HCT116 (cell line): ENCODE data around the gene FARP1. TPM values are rescaled to one million over a fixed set of nuclear protein-coding genes. Genes with fewer than 3 reads are reported as not detected.

Source experiments
- ATAC-seq: fragments of 200-7000 bp; cut with Tn5 transposase; 2 replicates; pipeline ENCODE4 v1.9.1; 2020; ENCODE audit warnings: mild to moderate bottlenecking, moderate library complexity
- BruUV-seq: library from RNA; stranded (reverse); fragments of 400-500 nt; replicated peaks from 2 replicates; lab custom pipeline; 2021; lab: Mats Ljungman, UMichigan
- CTCF ChIA-PET: fragments of 300-600 bp; sonication (Branson Sonifier 250); formaldehyde crosslinking; loops from one replicate; lab custom pipeline; 2021; ENCODE audit warnings: antibody characterized with exemption; lab: Charles Lee
- POLR2A ChIA-PET: fragments of 300-600, 350-600 bp; sonication (Branson Sonifier 250); formaldehyde crosslinking; loops from one replicate; lab custom pipeline; 2021; ENCODE audit warnings: antibody characterized with exemption; lab: Charles Lee
- RAD21 ChIA-PET, 2 experiments: fragments of 300-600 bp; sonication (Branson Sonifier 250); formaldehyde crosslinking; loops; one replicate each; lab custom pipeline; 2023; ENCODE audit warnings: low total read pairs in 2 of 2; ENCODE audit not compliant: uncharacterized antibody in 2 of 2, unreplicated experiment in 2 of 2, low non-redundant PET in 1 of 2; lab: Charles Lee
- DNase-seq: peaks from one replicate; pipeline ENCODE4 v3.0.0-alpha.2; 2010; ENCODE audit warnings: low read depth, low spot score
- H2AFZ ChIP-seq: fragments of 200-600 bp; shearing (Covaris generic), sonication (generic); 2 replicates; pipeline ENCODE4 v1.6.1; 2017; ENCODE audit warnings: low read depth, mixed run types, mixed read lengths, antibody characterized with exemption, low read length; ENCODE audit not compliant: poor library complexity, severe bottlenecking
- H3K27ac ChIP-seq: 2 replicates; pipeline ENCODE4 v1.5.1; 2012; ENCODE audit warnings: low read depth, low read length
- H3K27me3 ChIP-seq: fragments of 200-600 bp; sonication (generic); 2 replicates; pipeline ENCODE4 v1.6.1; 2016; ENCODE audit warnings: mixed run types, low read length, mixed read lengths; ENCODE audit not compliant: insufficient read depth
- H3K36me3 ChIP-seq, 2 experiments: fragments of 200-500 bp in 1 of 2; fragments of 200-600 bp in 1 of 2; sonication (Bioruptor generic) in 1 of 2; sonication (generic) in 1 of 2; 2 replicates each; pipeline versions ENCODE4 v1.5.1 to v1.6.1; 2014 to 2016; ENCODE audit warnings: low read length in 2 of 2, inconsistent platforms in 1 of 2, mixed read lengths in 1 of 2, mixed run types in 1 of 2; ENCODE audit not compliant: insufficient read depth in 2 of 2, control insufficient read depth in 1 of 2
- H3K4me1 ChIP-seq, 2 experiments: fragments of 200-600 bp in 1 of 2; sonication (generic) in 1 of 2; 2 replicates each; pipeline versions ENCODE4 v1.5.1 to v1.6.1; 2012 to 2017; ENCODE audit warnings: low read length in 2 of 2, inconsistent platforms in 1 of 2, mild to moderate bottlenecking in 1 of 2, mixed read lengths in 1 of 2, mixed run types in 1 of 2, moderate library complexity in 1 of 2; ENCODE audit not compliant: insufficient read depth in 2 of 2, control insufficient read depth in 1 of 2
- H3K4me2 ChIP-seq: fragments of 200-600 bp; sonication (generic); 2 replicates; pipeline ENCODE4 v1.6.1; 2017; ENCODE audit warnings: mixed run types, low read length, mixed read lengths
- H3K4me3 ChIP-seq, 2 experiments: fragments of 200-600 bp in 1 of 2; sonication (generic) in 1 of 2; replicated peaks in 1 of 2; 2 replicates each; pipeline ENCODE4 v1.5.1; 2011 to 2016; ENCODE audit warnings: low read length in 2 of 2, control low read depth in 1 of 2, low read depth in 1 of 2, mild to moderate bottlenecking in 1 of 2, mixed read lengths in 1 of 2, mixed run types in 1 of 2
- H3K79me2 ChIP-seq: fragments of 200-600 bp; sonication (generic); 2 replicates; pipeline ENCODE4 v1.6.1; 2017; ENCODE audit warnings: mild to moderate bottlenecking, mixed run types, low read length, moderate library complexity, mixed read lengths; ENCODE audit not compliant: insufficient read depth
- H3K9ac ChIP-seq: fragments of 200-600 bp; sonication (generic); 2 replicates; pipeline ENCODE4 v1.6.1; 2016; ENCODE audit warnings: low read length, mixed read lengths
- H3K9me2 ChIP-seq: fragments of 200-600 bp; sonication (generic), shearing (Covaris generic); 2 replicates; pipeline ENCODE4 v1.6.1; 2017; ENCODE audit warnings: mixed run types, mild to moderate bottlenecking, moderate library complexity; ENCODE audit not compliant: insufficient read depth
- H3K9me3 ChIP-seq, 2 experiments: fragments of 200-500 bp in 1 of 2; fragments of 200-600 bp in 1 of 2; sonication (Bioruptor generic) in 1 of 2; sonication (generic) in 1 of 2; 2 replicates each; pipeline ENCODE4 v1.6.1; 2014 to 2017; ENCODE audit warnings: low read length in 2 of 2, mixed read lengths in 2 of 2, inconsistent platforms in 1 of 2, low read depth in 1 of 2, mild to moderate bottlenecking in 1 of 2, mixed run types in 1 of 2, moderate library complexity in 1 of 2; ENCODE audit not compliant: control insufficient read depth in 1 of 2, insufficient read depth in 1 of 2
- H4K20me1 ChIP-seq: fragments of 200-600 bp; sonication (generic), shearing (Covaris generic); 2 replicates; pipeline ENCODE4 v1.6.1; 2017; ENCODE audit warnings: mixed run types, mild to moderate bottlenecking, moderate library complexity; ENCODE audit not compliant: insufficient read depth
- CTCF ChIP-seq, 3 experiments: fragments of 200-600 bp in 1 of 3; sonication (generic) in 1 of 3; IDR thresholded peaks in 2 of 3; conservative IDR thresholded peaks in 1 of 3; 2 replicates each; pipeline ENCODE4 v1.5.1; 2012 to 2017; ENCODE audit warnings: low read depth in 2 of 3, low read length in 2 of 3, antibody characterized with exemption in 1 of 3, borderline replicate concordance in 1 of 3, control low read depth in 1 of 3, mild to moderate bottlenecking in 1 of 3, mixed read lengths in 1 of 3, mixed run types in 1 of 3, moderate library complexity in 1 of 3; ENCODE audit not compliant: insufficient read depth in 1 of 3
- YY1 ChIP-seq: IDR thresholded peaks from 2 replicates; pipeline ENCODE4 v1.6.1; 2011; ENCODE audit warnings: low read length, low read depth, moderate library complexity, mild to moderate bottlenecking; ENCODE audit not compliant: insufficient replicate concordance; ENCODE audit errors: extremely low read depth
- ZBTB33 ChIP-seq: IDR thresholded peaks from 2 replicates; pipeline ENCODE4 v1.6.1; 2011; ENCODE audit warnings: mild to moderate bottlenecking, low read length, moderate library complexity; ENCODE audit not compliant: insufficient replicate concordance; ENCODE audit errors: extremely low read depth
- intact Hi-C: fragments of 100-400 bp; cut with micrococcal nuclease; formaldehyde crosslinking; loops from 2 replicates; pipeline ENCODE4 v1.10.0; 2022
- total RNA-seq: library from RNA; stranded (reverse); gene quantifications from one replicate; pipeline ENCODE4 v1.2.1, GENCODE V29; 2021; ENCODE audit not compliant: unreplicated experiment

The FARP1 gene
- total RNA-seq, 1 experiment from 2014 or later, result 30.5 TPM

- Histone ChIP-seq H3K4me1 (peaks cover 0 to 26% of the 10 kb centered on the region in 2 experiments; a peak in 2 of 4 replicates), H3K9me3 (no peaks in the 10 kb centered on the region), H3K27ac (no peak overlapping the region), H3K4me3 (no peak overlapping the region), H3K36me3 (peaks cover 9 to 11% of the 10 kb centered on the region in 2 experiments; a peak in 2 of 4 replicates), H3K9me2 (no peaks in the 10 kb centered on the region), H3K27me3 (no peaks in the 10 kb centered on the region), H2AFZ (no peak overlapping the region), H3K9ac (no peak overlapping the region), H3K79me2 (peaks cover 11% of the 10 kb centered on the region; the same call in 1 of the 2 replicates), H4K20me1 (0 out of 2 replicates have a peak, but pooled peaks cover 6% of the 10 kb centered on the region), H3K4me2 (no peak overlapping the region)
- TF ChIP-seq CTCF (IDR thresholded peaks at IDR 0.05 in 2 of 3, conservative IDR thresholded peaks at IDR 0.05 in 1 of 3; ENCODE audit: borderline replicate concordance in 1 of 3, insufficient read depth in 1 of 3, low read depth in 2 of 3, low read length in 2 of 3) (peak in 2 of 3 experiments; percentile 85 to 89; a peak in 4 of 6 replicates), ZBTB33 (no peak), YY1 (peak; percentile 4)
- ChIA-PET CTCF (interaction anchor here (0.7 to 4.9 kb wide), 14 partner anchors 12 to 599 kb away, joined by 3 to 41 read pairs (median 4); no protein-coding TSS in a partner anchor), POLR2A (interaction anchor here (0.9 to 1.1 kb wide), 2 partner anchors 13 to 205 kb away, joined by 3 read pairs; no protein-coding TSS in a partner anchor), RAD21 (no interaction called here)
- intact Hi-C loops, result loop anchor here (5.0 kb wide), 1 partner anchor 394 kb away; no protein-coding TSS in a partner anchor
- ATAC-seq (peak; percentile 49), DNase-seq (peak; percentile 34)
- no TSS peak for BruUV-seq
Observed at GRCh38 chr13:98447881-98448641, 305.2 kb downstream of the FARP1 start.
